Measurements from ENCODE around the gene EGFL8.
"Not testable (repeated sequence)": the region's sequence is repeated elsewhere in the genome, so short reads cannot be mapped to it uniquely, and the experiment has no call there.

The EGFL8 gene

DNA sequence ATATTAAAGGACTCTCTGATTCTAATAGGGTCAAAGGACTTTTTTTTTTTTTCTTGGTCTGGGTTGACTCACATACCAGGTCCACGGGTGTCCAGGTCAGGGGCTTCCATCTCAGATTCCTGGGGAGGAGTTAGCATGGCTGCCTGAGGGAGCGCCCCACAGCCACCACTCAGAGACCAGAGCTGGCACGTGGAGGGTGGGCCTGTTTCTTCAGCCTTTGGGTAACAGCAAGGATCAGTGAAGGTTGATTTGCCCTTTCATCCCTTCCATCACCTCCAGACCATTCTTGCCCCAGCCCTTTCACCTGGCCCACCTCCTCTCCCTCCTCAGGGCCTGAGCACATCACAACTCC is 33.9 kb downstream of the EGFL8 start:
- H3K4me1 ChIP-seq (ENCODE audit: control insufficient read depth, insufficient read depth, low read length, unreplicated experiment) = peaks cover 12% of the 10 kb centered on the region
- H3K4me3 ChIP-seq (ENCODE audit: low read depth, low read length) = no peak overlapping the region
- H3K79me2 ChIP-seq (ENCODE audit: control insufficient read depth, insufficient read depth, low read length, unreplicated experiment) = no peaks in the 10 kb centered on the region
- H3K36me3 ChIP-seq (ENCODE audit: insufficient read depth, low read length) = no peaks in the 10 kb centered on the region
- no peak overlapping the region for H3K27ac ChIP-seq (ENCODE audit: low read depth, low read length)
- H3K27me3 ChIP-seq (ENCODE audit: insufficient read depth, low read length) = no peaks in the 10 kb centered on the region
- no peak overlapping the region for H2AFZ ChIP-seq (ENCODE audit: low read length, unreplicated experiment)

- no peak overlapping the region for H2AFZ ChIP-seq (ENCODE audit: low read length, unreplicated experiment)
- H3K79me2 ChIP-seq (ENCODE audit: control insufficient read depth, insufficient read depth, low read length, unreplicated experiment) = no peaks in the 10 kb centered on the region
- no peaks in the 10 kb centered on the region for H3K36me3 ChIP-seq (ENCODE audit: insufficient read depth, low read length)
- no peak overlapping the region for H3K27ac ChIP-seq (ENCODE audit: low read depth, low read length)
- peaks cover 12% of the 10 kb centered on the region for H3K4me1 ChIP-seq (ENCODE audit: control insufficient read depth, insufficient read depth, low read length, unreplicated experiment)
- no peaks in the 10 kb centered on the region for H3K27me3 ChIP-seq (ENCODE audit: insufficient read depth, low read length)
- H3K4me3 ChIP-seq (ENCODE audit: low read depth, low read length) = no peak overlapping the region
These were observed 34.5 kb downstream of the EGFL8 start for GRCh38 chr6:32198866-32199265.

GRCh38 chr6:32200711-32201475 is 36.5 kb downstream of the EGFL8 start:
- H2AFZ ChIP-seq (ENCODE audit: low read length, unreplicated experiment) = no peak overlapping the region
- peaks cover 8% of the 10 kb centered on the region for H3K27me3 ChIP-seq (ENCODE audit: insufficient read depth, low read length)

DNA sequence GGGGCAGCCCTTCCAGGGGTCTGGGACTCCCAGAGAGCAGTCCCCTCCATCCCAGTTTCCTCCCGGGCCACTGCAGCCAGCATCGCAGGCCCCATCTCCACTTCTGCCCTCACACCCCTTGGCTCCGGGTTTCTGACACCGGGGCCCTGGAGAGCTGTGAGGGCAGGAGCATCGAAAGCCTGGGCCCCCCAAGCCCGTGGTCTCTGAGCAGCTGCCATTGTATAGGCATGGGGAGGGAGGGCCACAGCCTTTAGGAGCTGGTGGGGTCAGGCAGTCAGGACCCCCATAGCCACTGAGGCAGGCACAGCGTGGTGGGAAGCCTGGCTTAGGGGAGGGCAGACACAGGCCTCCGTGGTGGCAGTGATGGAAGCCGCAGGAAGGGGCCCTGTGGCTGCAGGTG is 37.8 kb downstream of the EGFL8 start:
- no peak overlapping the region for H3K27ac ChIP-seq (ENCODE audit: low read depth, low read length)
- H3K4me3 ChIP-seq (ENCODE audit: low read depth, low read length) = no peak overlapping the region

More at GRCh38 chr6:32200711-32201475, 36.5 kb downstream of the EGFL8 start:
- H3K79me2 ChIP-seq (ENCODE audit: control insufficient read depth, insufficient read depth, low read length, unreplicated experiment) = no peaks in the 10 kb centered on the region
- no peak overlapping the region for H3K4me3 ChIP-seq (ENCODE audit: low read depth, low read length)
- peaks cover 8% of the 10 kb centered on the region for H3K4me1 ChIP-seq (ENCODE audit: control insufficient read depth, insufficient read depth, low read length, unreplicated experiment)
- H3K27ac ChIP-seq (ENCODE audit: low read depth, low read length) = no peak overlapping the region
- no peaks in the 10 kb centered on the region for H3K36me3 ChIP-seq (ENCODE audit: insufficient read depth, low read length)

GRCh38 chr6:32203426-32204267 is 39.3 kb downstream of the EGFL8 start:
- no peaks in the 10 kb centered on the region for H3K4me1 ChIP-seq (ENCODE audit: control insufficient read depth, insufficient read depth, low read length, unreplicated experiment)
- no peak overlapping the region for H3K27ac ChIP-seq (ENCODE audit: low read depth, low read length)
- peaks cover 8% of the 10 kb centered on the region for H3K27me3 ChIP-seq (ENCODE audit: insufficient read depth, low read length)
- H3K79me2 ChIP-seq (ENCODE audit: control insufficient read depth, insufficient read depth, low read length, unreplicated experiment) = no peaks in the 10 kb centered on the region
- H2AFZ ChIP-seq (ENCODE audit: low read length, unreplicated experiment) = no peak overlapping the region
- no peak overlapping the region for H3K4me3 ChIP-seq (ENCODE audit: low read depth, low read length)
- no peaks in the 10 kb centered on the region for H3K36me3 ChIP-seq (ENCODE audit: insufficient read depth, low read length)

More for the DNA sequence above, 37.8 kb downstream of the EGFL8 start:
- H3K27me3 ChIP-seq (ENCODE audit: insufficient read depth, low read length) = peaks cover 8% of the 10 kb centered on the region
- no peak overlapping the region for H2AFZ ChIP-seq (ENCODE audit: low read length, unreplicated experiment)
- H3K79me2 ChIP-seq (ENCODE audit: control insufficient read depth, insufficient read depth, low read length, unreplicated experiment) = no peaks in the 10 kb centered on the region
- no peaks in the 10 kb centered on the region for H3K36me3 ChIP-seq (ENCODE audit: insufficient read depth, low read length)
- peaks cover 2% of the 10 kb centered on the region for H3K4me1 ChIP-seq (ENCODE audit: control insufficient read depth, insufficient read depth, low read length, unreplicated experiment)

DNA sequence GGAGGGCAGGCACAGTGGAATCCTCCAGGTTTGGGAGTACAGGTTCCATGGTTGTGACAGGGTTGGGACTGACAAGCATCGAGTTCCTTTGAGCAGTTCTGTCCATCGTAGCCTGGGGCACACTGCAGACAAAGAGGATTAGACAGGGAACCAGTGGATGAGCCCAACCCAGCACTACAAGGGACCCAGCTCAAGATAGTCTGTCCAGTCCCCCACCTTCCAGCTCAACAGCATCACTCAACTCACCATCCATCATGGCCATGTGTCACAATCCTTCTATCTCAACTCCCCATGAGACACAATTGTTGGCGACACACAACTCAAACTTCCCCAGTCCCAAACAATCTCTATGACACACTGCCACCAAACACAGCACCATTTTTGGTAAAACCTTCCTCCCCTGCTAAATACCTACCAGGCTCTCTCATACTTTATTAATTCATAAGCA is 39.9 kb downstream of the EGFL8 start:
- Histone ChIP-seq H3K79me2 (ENCODE audit: control insufficient read depth, insufficient read depth, low read length, unreplicated experiment) (no peaks in the 10 kb centered on the region), H3K36me3 (ENCODE audit: insufficient read depth, low read length) (no peaks in the 10 kb centered on the region), H3K27ac (ENCODE audit: low read depth, low read length) (no peak overlapping the region), H3K4me3 (ENCODE audit: low read depth, low read length) (no peak overlapping the region), H2AFZ (ENCODE audit: low read length, unreplicated experiment) (no peak overlapping the region), H3K4me1 (ENCODE audit: control insufficient read depth, insufficient read depth, low read length, unreplicated experiment) (no peaks in the 10 kb centered on the region), H3K27me3 (ENCODE audit: insufficient read depth, low read length) (peaks cover 8% of the 10 kb centered on the region)

DNA sequence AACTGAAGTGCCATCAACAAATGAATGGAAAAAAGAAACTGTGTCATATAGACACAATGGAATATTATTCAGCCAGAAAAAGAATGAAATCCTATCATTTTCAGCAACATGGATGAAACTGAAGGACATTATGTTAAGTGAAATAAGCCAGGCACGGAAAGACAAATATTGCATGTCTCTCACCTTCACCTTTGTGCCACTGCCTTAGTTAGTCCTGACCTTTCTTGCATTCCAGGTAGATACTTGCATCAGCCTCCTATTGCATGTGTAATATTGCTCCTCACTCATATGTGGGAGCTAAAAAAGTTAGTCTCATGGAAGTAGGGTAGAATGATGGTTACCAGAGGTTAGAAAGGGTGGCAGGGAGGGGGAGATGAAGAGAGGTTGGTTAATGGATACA is 44.6 kb downstream of the EGFL8 start:
- Histone ChIP-seq H3K27me3 (ENCODE audit: insufficient read depth, low read length) (peaks cover 8% of the 10 kb centered on the region), H3K27ac (ENCODE audit: low read depth, low read length) (no peak overlapping the region), H2AFZ (ENCODE audit: low read length, unreplicated experiment) (no peak overlapping the region), H3K79me2 (ENCODE audit: control insufficient read depth, insufficient read depth, low read length, unreplicated experiment) (no peaks in the 10 kb centered on the region), H3K36me3 (ENCODE audit: insufficient read depth, low read length) (no peaks in the 10 kb centered on the region), H3K4me1 (ENCODE audit: control insufficient read depth, insufficient read depth, low read length, unreplicated experiment) (no peaks in the 10 kb centered on the region), H3K4me3 (ENCODE audit: low read depth, low read length) (no peak overlapping the region)

DNA sequence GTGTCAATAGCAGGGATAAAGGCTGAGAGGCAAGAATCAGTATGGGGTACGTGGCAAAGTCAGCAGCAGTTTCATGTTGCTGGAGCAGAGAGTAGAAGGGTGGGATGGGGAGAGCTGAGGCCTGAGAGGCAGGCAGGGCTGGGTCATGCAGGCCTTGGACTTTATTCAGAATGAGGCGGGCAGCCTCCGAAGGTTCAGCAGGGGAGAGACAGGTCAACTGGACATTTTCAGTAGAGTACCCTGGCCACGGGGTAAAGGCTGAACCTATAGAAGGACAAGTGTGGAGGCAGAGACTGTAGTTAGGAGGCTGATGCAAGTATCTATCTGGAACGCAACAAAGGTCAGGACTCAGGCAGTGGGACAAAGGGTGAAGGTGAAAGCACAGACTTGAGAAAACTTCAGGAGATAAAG is 45.8 kb downstream of the EGFL8 start:
- H3K27me3 ChIP-seq (ENCODE audit: insufficient read depth, low read length) = no peaks in the 10 kb centered on the region
- H3K36me3 ChIP-seq (ENCODE audit: insufficient read depth, low read length) = no peaks in the 10 kb centered on the region
- H3K27ac ChIP-seq (ENCODE audit: low read depth, low read length) = no peak overlapping the region
- no peak overlapping the region for H2AFZ ChIP-seq (ENCODE audit: low read length, unreplicated experiment)
- no peaks in the 10 kb centered on the region for H3K79me2 ChIP-seq (ENCODE audit: control insufficient read depth, insufficient read depth, low read length, unreplicated experiment)
- no peak overlapping the region for H3K4me3 ChIP-seq (ENCODE audit: low read depth, low read length)
- H3K4me1 ChIP-seq (ENCODE audit: control insufficient read depth, insufficient read depth, low read length, unreplicated experiment) = no peaks in the 10 kb centered on the region

GRCh38 chr6:32211432-32211831 is 47.0 kb downstream of the EGFL8 start:
- H3K36me3 ChIP-seq (ENCODE audit: insufficient read depth, low read length); H3K27me3 ChIP-seq (ENCODE audit: insufficient read depth, low read length); H3K4me1 ChIP-seq (ENCODE audit: control insufficient read depth, insufficient read depth, low read length, unreplicated experiment); H3K4me3 ChIP-seq (ENCODE audit: low read depth, low read length); H2AFZ ChIP-seq (ENCODE audit: low read length, unreplicated experiment); H3K27ac ChIP-seq (ENCODE audit: low read depth, low read length); H3K79me2 ChIP-seq (ENCODE audit: control insufficient read depth, insufficient read depth, low read length, unreplicated experiment): not testable (repeated sequence)

GRCh38 chr6:32212076-32212760 is 47.8 kb downstream of the EGFL8 start:
- H3K27ac ChIP-seq (ENCODE audit: low read depth, low read length) = no peak overlapping the region
- H2AFZ ChIP-seq (ENCODE audit: low read length, unreplicated experiment) = no peak overlapping the region
- H3K4me1 ChIP-seq (ENCODE audit: control insufficient read depth, insufficient read depth, low read length, unreplicated experiment) = no peaks in the 10 kb centered on the region
- peaks cover 6% of the 10 kb centered on the region; the same call in 1 of the 2 replicates for H3K27me3 ChIP-seq (ENCODE audit: insufficient read depth, low read length)
- H3K79me2 ChIP-seq (ENCODE audit: control insufficient read depth, insufficient read depth, low read length, unreplicated experiment) = no peaks in the 10 kb centered on the region
- no peak overlapping the region for H3K4me3 ChIP-seq (ENCODE audit: low read depth, low read length)
- H3K36me3 ChIP-seq (ENCODE audit: insufficient read depth, low read length) = no peaks in the 10 kb centered on the region

Data from ACC112 (cell line).